HG03558 (cell line): Measurements from ENCODE around the gene FAM120A.
"Not testable (repeated sequence)": the region's sequence is repeated elsewhere in the genome, so short reads cannot be mapped to it uniquely, and the experiment has no call there.

ENCODE experiments used
- ATAC-seq: cut with Tn5 transposase; IDR thresholded peaks from one replicate; pipeline ENCODE4 v1.9.1; 2021; ENCODE audit warnings: moderate number of reproducible peaks; ENCODE audit not compliant: unreplicated experiment; ENCODE audit errors: extremely low read depth

Gene FAM120A

GRCh38 chr9:93450945-93451815 lies at the start of gene FAM120A:
Gene FAM120A, plus strand, starts transcription at chr9:93451685. Its CDS starts 231 bp downstream, at chr9:93451916.
- no peak for ATAC-seq

- no peak for ATAC-seq
Measured at GRCh38 chr9:93406371-93406770, 45.1 kb upstream of the FAM120A start.

- no peak for ATAC-seq
Measured at GRCh38 chr9:93413530-93413929, 38.0 kb upstream of the FAM120A start.

GRCh38 chr9:93415176-93415690 lies 36.3 kb upstream of the FAM120A start:
- no peak for ATAC-seq

GRCh38 chr9:93416530-93417235 lies 34.8 kb upstream of the FAM120A start:
- no peak for ATAC-seq

GRCh38 chr9:93417538-93417937 lies 33.9 kb upstream of the FAM120A start:
- no peak for ATAC-seq

GRCh38 chr9:93419023-93419422 lies 32.5 kb upstream of the FAM120A start:
- ATAC-seq, result no peak

GRCh38 chr9:93422977-93423616 lies 28.4 kb upstream of the FAM120A start:
- no peak for ATAC-seq

GRCh38 chr9:93427655-93428379 lies 23.7 kb upstream of the FAM120A start:
- no peak for ATAC-seq

GRCh38 chr9:93431539-93432105 lies 19.9 kb upstream of the FAM120A start:
- ATAC-seq, result no peak

- ATAC-seq, result no peak
Measured at GRCh38 chr9:93432964-93433363, 18.5 kb upstream of the FAM120A start.

- no peak for ATAC-seq
Measured at GRCh38 chr9:93434056-93434455, 17.4 kb upstream of the FAM120A start.

GRCh38 chr9:93435386-93435785 lies 16.1 kb upstream of the FAM120A start:
- no peak for ATAC-seq

GRCh38 chr9:93436218-93436617 lies 15.3 kb upstream of the FAM120A start:
- ATAC-seq, result no peak

- ATAC-seq, result no peak
Measured at GRCh38 chr9:93436655-93437407, 14.7 kb upstream of the FAM120A start.

GRCh38 chr9:93437996-93438395 lies 13.5 kb upstream of the FAM120A start:
- no peak for ATAC-seq

GRCh38 chr9:93439301-93439700 lies 12.2 kb upstream of the FAM120A start:
- ATAC-seq, result not testable (repeated sequence)

GRCh38 chr9:93440896-93441580 lies 10.4 kb upstream of the FAM120A start:
- no peak for ATAC-seq

- ATAC-seq, result no peak
Measured at GRCh38 chr9:93446073-93446472, 5.4 kb upstream of the FAM120A start.
